Endothelial cell of umbilical vein (primary cell): ENCODE measurements around the gene CD200R1L. TPM values are rescaled to one million over a fixed set of nuclear protein-coding genes. Genes with fewer than 3 reads are reported as not detected.

Experiments used
- BruUV-seq: library from RNA; stranded (reverse); fragments of 400-500 nt; replicated peaks from 2 replicates; lab custom pipeline; 2021; lab: Mats Ljungman, UMichigan
- CTCF ChIA-PET: fragments of 300-600, 350-600 bp; sonication (Branson Sonifier 250); formaldehyde crosslinking; loops from one replicate; lab custom pipeline; 2021; ENCODE audit warnings: antibody characterized with exemption, inconsistent platforms; lab: Charles Lee
- POLR2A ChIA-PET: fragments of 300-600, 350-600 bp; sonication (Branson Sonifier 250); formaldehyde crosslinking; loops from one replicate; lab custom pipeline; 2021; ENCODE audit warnings: antibody characterized with exemption, inconsistent platforms; lab: Charles Lee
- DNase-seq: peaks from one replicate; pipeline ENCODE4 v3.0.0-alpha.2; 2011; ENCODE audit warnings: low read depth, low spot score
- FAIRE-seq: peaks from 2 replicates; lab custom pipeline; 2011; peaks lifted over from hg19 to GRCh38; lab: Jason Lieb, UNC
- H2AFZ ChIP-seq: 2 replicates; pipeline ENCODE4 v1.6.0; 2012; ENCODE audit warnings: low read depth, low read length, control low read depth, inconsistent platforms
- H3K27ac ChIP-seq: 2 replicates; pipeline ENCODE4 v1.5.1; 2011; ENCODE audit warnings: low read depth, mild to moderate bottlenecking, control low read depth, low read length, moderate library complexity; ENCODE audit not compliant: insufficient read depth
- H3K27me3 ChIP-seq, 2 experiments: 2 replicates each; pipeline versions ENCODE4 v1.6.0 to v1.6.1; 2011; ENCODE audit warnings: low read length in 2 of 2, mixed read lengths in 1 of 2; ENCODE audit not compliant: control insufficient read depth in 2 of 2, insufficient read depth in 2 of 2
- H3K36me3 ChIP-seq, 2 experiments: 2 replicates in 1 of 2; 3 replicates in 1 of 2; pipeline ENCODE4 v1.5.1; 2011; ENCODE audit warnings: low read length in 2 of 2, mild to moderate bottlenecking in 1 of 2, moderate library complexity in 1 of 2; ENCODE audit not compliant: control insufficient read depth in 2 of 2, insufficient read depth in 2 of 2; ENCODE audit errors: extremely low read depth in 1 of 2
- H3K4me1 ChIP-seq: 3 replicates; pipeline ENCODE4 v1.5.1; 2011; ENCODE audit warnings: mild to moderate bottlenecking, low read length; ENCODE audit not compliant: control insufficient read depth, insufficient read depth; ENCODE audit errors: extremely low read depth
- H3K4me2 ChIP-seq: 2 replicates; pipeline ENCODE4 v1.6.1; 2011; ENCODE audit warnings: low read length, control low read depth, mixed read lengths; ENCODE audit not compliant: insufficient read depth
- H3K4me3 ChIP-seq, 3 experiments: fragments of 200-600 bp in 1 of 3; sonication (generic), shearing (Covaris generic) in 1 of 3; replicated peaks in 1 of 3; 2 replicates each; pipeline ENCODE4 v1.5.1; 2011 to 2016; ENCODE audit warnings: control low read depth in 3 of 3, low read length in 3 of 3, mild to moderate bottlenecking in 2 of 3, inconsistent platforms in 1 of 3, low read depth in 1 of 3, moderate library complexity in 1 of 3; ENCODE audit not compliant: insufficient read depth in 1 of 3
- H3K79me2 ChIP-seq: 2 replicates; pipeline ENCODE4 v1.6.0; 2012; ENCODE audit warnings: low read length, inconsistent platforms; ENCODE audit not compliant: control insufficient read depth, insufficient read depth
- H3K9ac ChIP-seq: replicated peaks from 2 replicates; pipeline ENCODE3; 2011; ENCODE audit warnings: low read length, control low read depth; ENCODE audit not compliant: insufficient read depth; ENCODE audit errors: extremely low read depth
- H3K9me1 ChIP-seq: replicated peaks from 3 replicates; pipeline ENCODE4 v1.6.0; 2011; ENCODE audit warnings: mild to moderate bottlenecking, low read length; ENCODE audit not compliant: control insufficient read depth, insufficient read depth; ENCODE audit errors: extremely low read depth
- H3K9me3 ChIP-seq: replicated peaks from 2 replicates; pipeline ENCODE4 v1.5.1; 2012; ENCODE audit warnings: low read length, inconsistent platforms; ENCODE audit not compliant: control insufficient read depth, insufficient read depth
- H4K20me1 ChIP-seq: replicated peaks from 2 replicates; pipeline ENCODE3; 2011; ENCODE audit warnings: mild to moderate bottlenecking, low read length; ENCODE audit not compliant: control insufficient read depth, insufficient read depth; ENCODE audit errors: extremely low read depth
- JUN ChIP-seq: IDR thresholded peaks from 2 replicates; pipeline ENCODE4 v1.6.1; 2011; ENCODE audit warnings: borderline replicate concordance, low read depth; ENCODE audit not compliant: insufficient read length, insufficient read depth
- POLR2A ChIP-seq: IDR thresholded peaks from 2 replicates; pipeline ENCODE4 v1.6.1; 2012; ENCODE audit warnings: low read depth, mild to moderate bottlenecking, control low read depth, low read length
- dilution Hi-C: fragments of 300-500 bp; cut with MboI; formaldehyde crosslinking; loops from one replicate; pipeline ENCODE4 v1.15.0; 2019; ENCODE audit warnings: low sequenced_read_pairs; ENCODE audit not compliant: extremely low pct_ligation_motif_present
- intact Hi-C: fragments of 100-400 bp; cut with micrococcal nuclease; formaldehyde crosslinking; loops from one replicate; pipeline ENCODE4 v1.10.0; 2022
- polyA plus RNA-seq, 4 experiments: library from polyadenylated mRNA; depleted of rRNA in 3 of 4; stranded (reverse) in 3 of 4; unstranded in 1 of 4; fragments of >200 nt; gene quantifications; 2 replicates each; pipeline versions ENCODE4 v1.2.1 to v1.2.3, GENCODE V29; 2011 to 2012; ENCODE audit warnings: missing spikeins in 1 of 4
- total RNA-seq: library from RNA; stranded (reverse); gene quantifications from 2 replicates; pipeline ENCODE4 v1.2.3, GENCODE V29; 2021
- TF ChIP-seq, protein P1 (sequence below): IDR thresholded peaks from 2 replicates; pipeline ENCODE4 v1.6.1; 2011; ENCODE audit not compliant: insufficient read depth, insufficient read length

Gene CD200R1L
- total and polyA plus RNA-seq, 2 donors (not counting 3 experiments of a cell fraction or from before 2014, with no cell fraction given), result not detected

GRCh38 chr3:112881891-112882290 lies 35.2 kb upstream of the CD200R1L start:
- no TSS peak for BruUV-seq
- POLR2A ChIA-PET, result no interaction called here
- Histone ChIP-seq H3K27ac (no peak overlapping the region), H3K9ac (no peak overlapping the region), H3K27me3 (no peaks in the 10 kb centered on the region), H4K20me1 (no peaks in the 10 kb centered on the region), H2AFZ (no peak overlapping the region), H3K4me1 (no peaks in the 10 kb centered on the region), H3K9me1 (no peaks in the 10 kb centered on the region), H3K4me3 (no peak overlapping the region), H3K9me3 (no peaks in the 10 kb centered on the region), H3K36me3 (no peaks in the 10 kb centered on the region), H3K4me2 (no peak overlapping the region), H3K79me2 (no peaks in the 10 kb centered on the region)
- dilution Hi-C loops, result no loop called here
- TF ChIP-seq, protein P1, sequence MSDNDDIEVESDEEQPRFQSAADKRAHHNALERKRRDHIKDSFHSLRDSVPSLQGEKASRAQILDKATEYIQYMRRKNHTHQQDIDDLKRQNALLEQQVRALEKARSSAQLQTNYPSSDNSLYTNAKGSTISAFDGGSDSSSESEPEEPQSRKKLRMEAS, result no peak
- FAIRE-seq (no peak), DNase-seq (no peak)
- CTCF ChIA-PET, result no interaction called here
- intact Hi-C loops, result no loop called here

DNA sequence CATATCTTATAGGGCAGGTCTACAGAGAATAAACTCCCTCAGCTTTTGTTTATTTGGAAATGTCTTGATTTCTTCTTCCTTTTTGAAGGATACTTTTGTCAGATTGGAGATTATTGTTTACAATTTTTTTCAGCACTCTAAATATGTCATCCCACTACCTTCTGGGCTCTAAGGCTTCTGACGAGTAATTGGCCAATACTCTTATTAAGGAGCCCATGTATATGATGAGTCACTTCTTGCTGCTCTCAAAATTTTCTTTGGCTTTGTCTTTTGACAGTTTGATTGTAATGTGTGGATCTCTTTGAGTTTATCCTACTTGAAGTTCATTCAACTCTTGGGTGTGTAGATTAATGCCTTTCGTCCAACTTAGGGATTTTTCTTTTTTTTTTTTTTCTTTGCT lies 28.9 kb upstream of the CD200R1L start:
- no peak overlapping the region for H3K27ac ChIP-seq
- no peaks in the 10 kb centered on the region for H3K4me1 ChIP-seq
- BruUV-seq, result no TSS peak
- H3K9me3 ChIP-seq, result no peaks in the 10 kb centered on the region
- H3K27me3 ChIP-seq, result no peaks in the 10 kb centered on the region
- dilution Hi-C loops (no loop called here), intact Hi-C loops (no loop called here)
- no peak overlapping the region for H3K4me2 ChIP-seq
- H3K9me1 ChIP-seq, result no peaks in the 10 kb centered on the region
- no peak overlapping the region for H2AFZ ChIP-seq
- no peak overlapping the region for H3K4me3 ChIP-seq
- H3K9ac ChIP-seq, result no peak overlapping the region
- FAIRE-seq, result no peak
- CTCF ChIA-PET, result no interaction called here
- POLR2A ChIA-PET, result no interaction called here
- TF ChIP-seq JUN (peak; percentile 4), POLR2A (no peak)
- H3K36me3 ChIP-seq, result no peaks in the 10 kb centered on the region
- no peaks in the 10 kb centered on the region for H3K79me2 ChIP-seq
- DNase-seq, result no peak
- H4K20me1 ChIP-seq, result no peaks in the 10 kb centered on the region
